ACC112 (cell line): Measurements from ENCODE around the gene TSPAN15.

Experiments used
- H2AFZ ChIP-seq: fragments of 200-600 bp; sonication (generic); one replicate; pipeline ENCODE4 v1.6.0; 2017; ENCODE audit warnings: antibody characterized with exemption, low read length; ENCODE audit not compliant: unreplicated experiment
- H3K27ac ChIP-seq: fragments of 200-600 bp; sonication (generic); 2 replicates; pipeline ENCODE4 v1.5.1; 2014; ENCODE audit warnings: low read depth, mild to moderate bottlenecking, antibody characterized with exemption, low read length, moderate library complexity
- H3K27me3 ChIP-seq: fragments of 200-600 bp; sonication (generic); 2 replicates; pipeline ENCODE4 v1.6.1; 2014; ENCODE audit warnings: mild to moderate bottlenecking, antibody characterized with exemption, low read length, moderate library complexity, mixed read lengths; ENCODE audit not compliant: insufficient read depth
- H3K36me3 ChIP-seq: fragments of 200-600 bp; sonication (generic); 2 replicates; pipeline ENCODE4 v1.6.1; 2016; ENCODE audit warnings: mild to moderate bottlenecking, antibody characterized with exemption, low read length, moderate library complexity, mixed read lengths; ENCODE audit not compliant: insufficient read depth
- H3K4me1 ChIP-seq: fragments of 200-600 bp; sonication (generic); one replicate; pipeline ENCODE4 v1.6.1; 2016; ENCODE audit warnings: low read length, mixed read lengths; ENCODE audit not compliant: insufficient read depth, unreplicated experiment, control insufficient read depth
- H3K4me3 ChIP-seq: fragments of 200-600 bp; sonication (generic); 2 replicates; pipeline ENCODE4 v1.5.1; 2014; ENCODE audit warnings: mild to moderate bottlenecking, low read depth, low read length
- H3K79me2 ChIP-seq: fragments of 200-600 bp; sonication (generic); one replicate; pipeline ENCODE4 v1.6.0; 2016; ENCODE audit warnings: low read length; ENCODE audit not compliant: control insufficient read depth, unreplicated experiment, insufficient read depth

TSPAN15 gene

GRCh38 chr10:69467928-69468750, 16.9 kb downstream of the TSPAN15 start:
- Histone ChIP-seq H3K4me1 (peaks cover 9% of the 10 kb centered on the region), H3K36me3 (no peaks in the 10 kb centered on the region), H2AFZ (no peak overlapping the region), H3K27ac (no peak overlapping the region), H3K79me2 (no peaks in the 10 kb centered on the region), H3K4me3 (no peak overlapping the region), H3K27me3 (no peaks in the 10 kb centered on the region)

DNA sequence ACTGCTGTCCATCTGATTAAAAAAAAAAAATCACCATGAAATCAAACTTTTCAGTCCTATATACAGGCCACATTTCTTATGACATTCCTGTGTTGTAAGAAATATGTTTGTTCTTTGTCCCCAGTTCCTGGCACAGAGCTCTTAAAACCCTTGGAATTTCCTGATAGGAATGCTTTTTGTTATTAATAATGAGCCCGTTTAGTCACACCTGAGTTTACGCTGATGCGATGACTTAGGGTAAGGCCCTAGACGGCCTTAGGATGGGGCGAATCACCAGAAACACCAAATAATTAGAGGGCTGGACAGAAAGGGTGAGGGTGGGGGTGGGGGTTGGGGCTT, 17.5 kb downstream of the TSPAN15 start:
- Histone ChIP-seq H3K27me3 (no peaks in the 10 kb centered on the region), H2AFZ (no peak overlapping the region), H3K4me1 (peaks cover 12% of the 10 kb centered on the region), H3K79me2 (no peaks in the 10 kb centered on the region), H3K4me3 (no peak overlapping the region), H3K36me3 (no peaks in the 10 kb centered on the region), H3K27ac (no peak overlapping the region)

DNA sequence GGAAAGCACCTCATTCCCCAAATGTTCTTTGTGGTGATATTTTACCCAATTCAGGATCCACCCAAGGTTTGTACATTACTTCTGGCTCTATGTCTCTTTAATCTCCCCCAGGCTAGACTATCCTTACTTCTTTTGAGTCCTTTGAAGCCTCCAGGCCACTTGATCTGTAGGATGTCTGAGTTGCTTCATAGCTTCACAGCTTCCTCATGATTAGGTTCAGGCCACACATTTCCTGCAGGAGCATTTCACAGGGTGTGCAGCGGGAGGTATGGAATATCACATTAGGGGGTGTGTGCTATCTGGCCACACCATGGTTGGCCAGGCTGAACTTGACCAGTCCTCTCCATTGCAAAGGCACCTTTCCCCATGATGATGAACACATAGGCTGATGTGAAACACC, 18.7 kb downstream of the TSPAN15 start:
- no peak overlapping the region for H2AFZ ChIP-seq
- H3K27me3 ChIP-seq: no peaks in the 10 kb centered on the region
- H3K79me2 ChIP-seq: no peaks in the 10 kb centered on the region
- H3K4me3 ChIP-seq: no peak overlapping the region
- H3K36me3 ChIP-seq: no peaks in the 10 kb centered on the region
- no peak overlapping the region for H3K27ac ChIP-seq
- H3K4me1 ChIP-seq: peaks cover 17% of the 10 kb centered on the region

DNA sequence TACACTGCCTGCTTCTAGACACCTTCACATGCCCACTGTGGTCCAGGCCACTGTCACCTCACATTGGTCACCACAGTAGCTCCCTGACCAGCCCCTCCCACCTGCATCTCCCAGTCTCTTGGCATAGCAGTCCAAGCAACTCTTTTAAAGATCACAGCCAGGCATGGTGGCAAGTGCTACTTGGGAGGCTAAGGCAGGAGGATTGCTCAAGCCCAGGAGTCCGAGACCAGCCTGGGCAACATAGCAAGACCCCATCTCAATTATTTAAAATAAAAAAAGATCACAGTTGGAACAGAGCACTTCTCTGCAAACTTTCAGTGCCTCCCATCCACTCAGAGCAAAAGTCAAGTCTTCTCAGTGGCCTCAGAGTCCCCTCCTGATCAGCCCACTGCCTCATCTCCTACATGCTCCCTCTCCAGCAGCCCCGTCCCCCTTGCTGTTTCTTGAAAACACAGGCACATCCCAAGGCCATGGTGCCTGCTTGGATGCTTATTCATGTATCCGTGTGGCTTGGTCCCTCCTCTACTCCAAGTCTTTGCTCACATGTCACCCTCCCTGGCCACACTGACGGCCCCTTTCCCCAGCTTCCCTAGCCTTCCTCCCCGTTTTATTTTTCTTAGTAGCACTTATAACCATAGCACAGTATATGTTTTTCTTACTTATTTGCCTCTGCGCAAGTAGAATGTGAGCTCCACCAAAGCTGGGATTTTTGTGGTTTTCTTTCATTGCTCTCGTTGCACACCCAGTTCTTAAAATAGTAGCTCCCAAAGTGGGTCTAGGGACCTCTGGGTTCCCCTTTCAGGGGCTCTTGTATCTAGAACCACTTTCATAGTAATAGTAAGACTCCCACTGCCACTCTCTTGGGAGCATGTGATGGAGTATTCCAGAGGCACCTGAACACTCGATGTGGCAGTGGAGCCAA, 19.5 kb downstream of the TSPAN15 start:
- Histone ChIP-seq H3K27ac (no peak overlapping the region), H3K36me3 (no peaks in the 10 kb centered on the region), H2AFZ (no peak overlapping the region), H3K4me1 (peaks cover 23% of the 10 kb centered on the region), H3K27me3 (no peaks in the 10 kb centered on the region), H3K79me2 (no peaks in the 10 kb centered on the region), H3K4me3 (no peak overlapping the region)

GRCh38 chr10:69472142-69472541, 20.9 kb downstream of the TSPAN15 start:
- Histone ChIP-seq H3K79me2 (no peaks in the 10 kb centered on the region), H3K27me3 (no peaks in the 10 kb centered on the region), H3K27ac (no peak overlapping the region), H3K4me1 (peaks cover 23% of the 10 kb centered on the region), H3K4me3 (no peak overlapping the region), H3K36me3 (no peaks in the 10 kb centered on the region), H2AFZ (no peak overlapping the region)

DNA sequence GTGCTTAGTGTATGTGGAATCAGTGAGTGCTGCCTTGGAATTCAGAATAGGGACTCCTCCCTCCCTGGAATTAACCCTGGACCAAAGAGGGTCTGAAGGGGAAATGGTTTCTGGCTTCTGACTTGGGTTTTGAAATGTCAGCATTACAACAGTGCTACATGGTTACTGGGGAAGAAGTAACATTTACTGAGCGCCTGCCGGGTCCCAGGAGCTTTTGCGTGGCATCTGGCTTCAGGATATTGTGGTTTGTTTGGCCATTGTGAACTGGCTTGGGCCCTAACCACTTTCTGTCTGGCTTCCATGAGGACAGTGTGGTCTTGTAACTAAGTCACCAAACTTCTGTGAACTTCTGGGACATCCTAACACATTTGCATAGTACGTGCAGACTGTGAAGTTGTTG, 21.3 kb downstream of the TSPAN15 start:
- no peak overlapping the region for H3K27ac ChIP-seq
- H3K4me3 ChIP-seq: no peak overlapping the region
- no peaks in the 10 kb centered on the region for H3K36me3 ChIP-seq
- H3K79me2 ChIP-seq: no peaks in the 10 kb centered on the region
- H3K27me3 ChIP-seq: no peaks in the 10 kb centered on the region
- peaks cover 23% of the 10 kb centered on the region for H3K4me1 ChIP-seq
- H2AFZ ChIP-seq: no peak overlapping the region

- no peak overlapping the region for H3K4me3 ChIP-seq
- H3K36me3 ChIP-seq: no peaks in the 10 kb centered on the region
- H3K27me3 ChIP-seq: no peaks in the 10 kb centered on the region
- no peaks in the 10 kb centered on the region for H3K79me2 ChIP-seq
- H3K27ac ChIP-seq: no peak overlapping the region
- peaks cover 23% of the 10 kb centered on the region for H3K4me1 ChIP-seq
- no peak overlapping the region for H2AFZ ChIP-seq
Measured at GRCh38 chr10:69473304-69473990, 22.2 kb downstream of the TSPAN15 start.

DNA sequence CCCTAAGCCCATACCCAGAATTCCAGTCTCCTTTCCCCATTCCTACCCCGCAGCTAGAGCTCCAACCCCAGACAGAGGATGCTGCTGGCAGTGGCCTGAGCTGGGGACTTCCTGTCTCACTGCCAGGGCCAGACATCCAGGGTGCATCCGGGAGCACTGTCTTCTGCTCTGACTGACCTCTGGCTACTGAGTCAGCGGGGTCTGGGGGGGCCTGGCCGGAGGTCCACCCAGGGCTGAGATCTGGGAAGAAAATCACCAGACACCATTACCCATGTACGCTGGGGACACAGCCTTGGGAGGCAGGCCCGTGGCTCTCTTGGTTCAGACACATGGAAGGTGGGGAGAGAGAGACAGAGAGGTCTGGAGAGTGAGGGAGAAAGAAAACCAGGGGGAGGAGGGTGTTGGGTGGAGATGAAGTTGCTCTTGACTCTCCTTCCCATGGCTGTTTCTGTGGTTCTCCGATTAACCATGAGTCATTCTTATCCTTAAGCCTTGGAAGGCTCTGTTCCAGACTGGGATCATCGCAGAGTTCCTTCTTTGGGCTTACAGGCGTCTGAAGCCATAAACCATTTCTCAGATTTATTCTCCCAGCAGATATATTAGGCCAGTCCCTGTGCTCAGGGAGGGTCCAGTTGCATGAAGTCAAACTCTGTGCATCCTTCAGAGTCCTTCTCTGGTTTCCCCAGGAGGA, 23.6 kb downstream of the TSPAN15 start:
- H3K4me1 ChIP-seq: peaks cover 30% of the 10 kb centered on the region
- H2AFZ ChIP-seq: peak overlapping the region; percentile 47
- H3K36me3 ChIP-seq: no peaks in the 10 kb centered on the region
- H3K4me3 ChIP-seq: 0 out of 2 replicates have a peak overlapping the region, but pooled peaks have one; percentile 28
- no peaks in the 10 kb centered on the region for H3K27me3 ChIP-seq
- H3K79me2 ChIP-seq: no peaks in the 10 kb centered on the region
- peak overlapping the region; percentile 69 for H3K27ac ChIP-seq

- no peaks in the 10 kb centered on the region for H3K36me3 ChIP-seq
- H2AFZ ChIP-seq: no peak overlapping the region
- peaks cover 34% of the 10 kb centered on the region for H3K4me1 ChIP-seq
- H3K79me2 ChIP-seq: no peaks in the 10 kb centered on the region
- H3K4me3 ChIP-seq: no peak overlapping the region
- no peaks in the 10 kb centered on the region for H3K27me3 ChIP-seq
- peak overlapping the region; percentile 69 for H3K27ac ChIP-seq
Measured at GRCh38 chr10:69475433-69475830, 24.2 kb downstream of the TSPAN15 start.

DNA sequence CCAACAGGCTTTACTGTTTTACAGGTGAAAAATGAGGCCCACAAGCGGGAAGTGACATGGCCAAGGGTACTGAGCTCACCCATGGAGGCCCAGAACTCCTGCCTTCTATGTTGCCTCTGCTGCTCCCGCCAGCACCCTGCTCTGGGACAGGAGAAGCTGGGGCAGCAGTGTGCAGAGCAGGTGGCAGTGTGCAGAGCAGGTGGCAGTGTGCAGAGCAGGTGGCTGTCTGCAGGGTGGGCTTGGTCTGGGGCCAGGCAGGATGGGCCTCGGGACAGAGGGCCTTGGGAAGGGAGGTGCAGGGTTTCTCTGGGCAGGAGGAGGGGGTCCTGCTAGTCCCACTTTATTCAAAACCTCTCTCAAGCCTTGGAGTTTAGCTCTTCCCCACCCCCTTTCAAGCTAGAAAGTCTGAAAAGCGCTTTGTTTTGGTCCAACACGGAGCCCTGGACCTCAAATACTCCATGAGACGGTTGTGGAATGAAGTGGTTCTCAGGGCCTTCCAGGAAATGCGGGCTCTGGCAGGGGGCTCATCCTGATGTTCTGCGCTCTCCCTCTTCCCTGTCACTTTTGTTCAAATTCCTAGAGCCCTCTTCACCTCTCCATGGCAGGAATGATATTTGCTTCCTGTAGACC, 26.8 kb downstream of the TSPAN15 start:
- Histone ChIP-seq H3K79me2 (no peaks in the 10 kb centered on the region), H2AFZ (no peak overlapping the region), H3K27ac (no peak overlapping the region), H3K4me3 (no peak overlapping the region), H3K4me1 (peaks cover 34% of the 10 kb centered on the region), H3K27me3 (no peaks in the 10 kb centered on the region), H3K36me3 (no peaks in the 10 kb centered on the region)
